ENCODE results near the gene GALNT10. TPM values are rescaled to one million over a fixed set of nuclear protein-coding genes. Genes with fewer than 3 reads are reported as not detected.

Gene GALNT10
- total and polyA plus RNA-seq, 3 donors from 2014 or later: 15.7 to 19.3 (median 17.2) TPM

GRCh38 chr5:154312000-154312399 is 121.5 kb downstream of the GALNT10 start:
- WGBS, 2 donors: 85 to 90% methylated on average over 3 of the region's 3 CpGs
- Histone ChIP-seq H3K27ac (no peak overlapping the region), H3K27me3 (no peaks in the 10 kb centered on the region), H3K9me3 (no peaks in the 10 kb centered on the region), H3K4me3 (no peak overlapping the region), H3K36me3 (ENCODE audit: low read depth, missing control alignments) (no peaks in the 10 kb centered on the region), H3K4me1 (no peaks in the 10 kb centered on the region)
- intact Hi-C loops (cut with DNase I; ENCODE audit: low total_unique reads): no loop called here
- TF ChIP-seq, protein P1, sequence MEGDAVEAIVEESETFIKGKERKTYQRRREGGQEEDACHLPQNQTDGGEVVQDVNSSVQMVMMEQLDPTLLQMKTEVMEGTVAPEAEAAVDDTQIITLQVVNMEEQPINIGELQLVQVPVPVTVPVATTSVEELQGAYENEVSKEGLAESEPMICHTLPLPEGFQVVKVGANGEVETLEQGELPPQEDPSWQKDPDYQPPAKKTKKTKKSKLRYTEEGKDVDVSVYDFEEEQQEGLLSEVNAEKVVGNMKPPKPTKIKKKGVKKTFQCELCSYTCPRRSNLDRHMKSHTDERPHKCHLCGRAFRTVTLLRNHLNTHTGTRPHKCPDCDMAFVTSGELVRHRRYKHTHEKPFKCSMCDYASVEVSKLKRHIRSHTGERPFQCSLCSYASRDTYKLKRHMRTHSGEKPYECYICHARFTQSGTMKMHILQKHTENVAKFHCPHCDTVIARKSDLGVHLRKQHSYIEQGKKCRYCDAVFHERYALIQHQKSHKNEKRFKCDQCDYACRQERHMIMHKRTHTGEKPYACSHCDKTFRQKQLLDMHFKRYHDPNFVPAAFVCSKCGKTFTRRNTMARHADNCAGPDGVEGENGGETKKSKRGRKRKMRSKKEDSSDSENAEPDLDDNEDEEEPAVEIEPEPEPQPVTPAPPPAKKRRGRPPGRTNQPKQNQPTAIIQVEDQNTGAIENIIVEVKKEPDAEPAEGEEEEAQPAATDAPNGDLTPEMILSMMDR (IDR thresholded peaks at IDR 0.05): no peak
- no peak for TF ChIP-seq POLR2A (IDR thresholded peaks at IDR 0.05)
- DNase-seq: no peak

- no peaks in the 10 kb centered on the region for H3K9me3 ChIP-seq
- no peak overlapping the region for H3K4me3 ChIP-seq
- H3K4me1 ChIP-seq: no peaks in the 10 kb centered on the region
- no peak overlapping the region for H3K27ac ChIP-seq
- H3K27me3 ChIP-seq: no peaks in the 10 kb centered on the region
- no peak for DNase-seq
- H3K36me3 ChIP-seq (ENCODE audit: low read depth, missing control alignments): no peaks in the 10 kb centered on the region
- intact Hi-C loops (cut with DNase I; ENCODE audit: low total_unique reads): no loop called here
- no peak for TF ChIP-seq POLR2A (IDR thresholded peaks at IDR 0.05)
- TF ChIP-seq, protein P1 (IDR thresholded peaks at IDR 0.05): no peak
Measured at GRCh38 chr5:154312576-154312975, 122.0 kb downstream of the GALNT10 start.

DNA sequence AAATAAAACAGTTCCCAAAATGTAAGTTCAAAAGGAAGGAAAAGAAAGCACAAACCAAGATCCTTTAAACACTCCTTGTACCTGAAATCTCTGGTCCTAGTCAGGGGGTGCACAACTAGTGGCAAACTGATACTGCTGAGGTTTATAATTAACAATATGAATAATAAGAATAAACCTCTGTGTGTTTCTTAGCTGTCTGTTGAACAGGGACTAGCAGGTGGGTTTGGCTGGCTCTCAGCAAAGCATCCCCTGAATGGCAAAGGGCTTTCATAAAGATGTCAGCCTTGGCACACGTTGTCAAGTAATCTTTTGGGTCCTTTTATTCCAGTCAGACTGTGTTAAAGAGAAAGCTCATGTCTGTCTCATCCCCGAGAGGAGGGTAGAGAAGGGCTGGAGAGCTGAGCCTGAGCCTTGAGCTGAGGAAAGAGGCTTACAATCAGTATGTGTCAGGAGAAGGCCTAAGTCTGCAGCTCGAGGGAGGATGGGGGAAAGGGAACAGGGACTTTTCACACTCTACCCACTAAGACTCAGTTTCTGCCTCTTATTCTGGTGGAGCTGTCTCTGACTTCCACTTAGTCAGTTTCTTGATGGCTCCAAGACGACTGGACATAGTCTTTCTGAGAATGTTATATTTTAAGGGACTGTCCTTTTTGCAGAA is 123.0 kb downstream of the GALNT10 start:
- Histone ChIP-seq H3K4me1 (no peaks in the 10 kb centered on the region), H3K4me3 (no peak overlapping the region), H3K27me3 (no peaks in the 10 kb centered on the region), H3K9me3 (no peaks in the 10 kb centered on the region), H3K36me3 (ENCODE audit: low read depth, missing control alignments) (no peaks in the 10 kb centered on the region), H3K27ac (no peak overlapping the region)
- intact Hi-C loops (cut with DNase I; ENCODE audit: low total_unique reads): no loop called here
- WGBS, 2 donors: 73 to 87% methylated on average over 4 of the region's 4 CpGs
- no peak for TF ChIP-seq POLR2A (IDR thresholded peaks at IDR 0.05)
- TF ChIP-seq, protein P1 (IDR thresholded peaks at IDR 0.05): no peak
- DNase-seq: no peak

DNA sequence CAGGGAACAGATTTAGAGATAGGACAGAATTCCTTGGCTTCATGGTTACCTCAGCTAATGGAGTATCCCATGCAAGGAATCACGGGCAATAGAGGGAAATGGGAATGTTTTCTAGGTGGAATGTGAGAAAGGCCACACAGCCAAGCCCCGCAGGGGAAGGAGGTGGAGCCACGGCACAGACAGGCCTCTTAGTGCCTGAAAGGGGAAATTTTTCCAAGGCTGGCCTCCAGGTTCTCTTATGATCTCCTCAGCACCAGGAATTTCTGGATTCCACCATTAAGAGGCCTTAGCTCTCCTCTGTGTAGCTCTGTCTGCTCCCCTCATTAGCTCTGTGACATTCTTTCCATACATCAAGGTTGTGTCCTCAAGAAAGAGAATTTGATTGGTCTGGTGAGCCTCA is 124.7 kb downstream of the GALNT10 start:
- TF ChIP-seq, protein P1 (IDR thresholded peaks at IDR 0.05): no peak
- no peak for TF ChIP-seq POLR2A (IDR thresholded peaks at IDR 0.05)
- Histone ChIP-seq H3K27ac (no peak overlapping the region), H3K4me3 (no peak overlapping the region), H3K9me3 (no peaks in the 10 kb centered on the region), H3K27me3 (no peaks in the 10 kb centered on the region), H3K4me1 (no peaks in the 10 kb centered on the region), H3K36me3 (ENCODE audit: low read depth, missing control alignments) (no peaks in the 10 kb centered on the region)
- intact Hi-C loops (cut with DNase I; ENCODE audit: low total_unique reads): no loop called here
- DNase-seq: no peak
- WGBS, 2 donors: 71 to 75% methylated on average over 3 of the region's 3 CpGs

DNA sequence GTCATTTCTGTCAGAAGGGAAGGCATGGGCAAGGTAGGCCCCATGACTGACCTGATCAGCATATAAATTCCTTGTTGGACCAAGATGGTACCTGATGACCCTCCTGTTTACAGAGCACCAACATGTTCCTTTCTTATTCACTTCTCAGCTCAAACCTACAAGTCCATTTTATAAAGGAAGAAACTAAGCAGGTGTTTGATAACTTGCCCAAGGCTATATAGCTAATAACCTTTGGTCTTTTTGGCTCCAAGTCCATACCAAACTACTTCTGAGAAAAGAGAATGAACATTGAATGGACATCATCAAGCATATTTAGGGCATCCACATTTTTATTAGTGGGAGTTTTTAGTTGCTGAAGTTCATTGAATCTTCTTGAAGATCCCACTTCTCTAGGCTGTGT is 125.2 kb downstream of the GALNT10 start:
- no peak overlapping the region for H3K27ac ChIP-seq
- TF ChIP-seq, protein P1 (IDR thresholded peaks at IDR 0.05): no peak
- TF ChIP-seq POLR2A (IDR thresholded peaks at IDR 0.05): no peak
- peaks cover under 1% of the 10 kb centered on the region for H3K4me1 ChIP-seq
- H3K9me3 ChIP-seq: no peaks in the 10 kb centered on the region
- no peaks in the 10 kb centered on the region for H3K27me3 ChIP-seq
- intact Hi-C loops (cut with DNase I; ENCODE audit: low total_unique reads): no loop called here
- H3K4me3 ChIP-seq: no peak overlapping the region
- no peaks in the 10 kb centered on the region for H3K36me3 ChIP-seq (ENCODE audit: low read depth, missing control alignments)
- DNase-seq: no peak
